Suppressor macrophage treated with lipopolysaccharide for 4 hours (primary cell): ENCODE results near the gene DBNDD2.

Source experiments
- DNase-seq: peaks from one replicate; pipeline ENCODE4 v3.0.0-alpha.2; 2020

DBNDD2 gene

DNA sequence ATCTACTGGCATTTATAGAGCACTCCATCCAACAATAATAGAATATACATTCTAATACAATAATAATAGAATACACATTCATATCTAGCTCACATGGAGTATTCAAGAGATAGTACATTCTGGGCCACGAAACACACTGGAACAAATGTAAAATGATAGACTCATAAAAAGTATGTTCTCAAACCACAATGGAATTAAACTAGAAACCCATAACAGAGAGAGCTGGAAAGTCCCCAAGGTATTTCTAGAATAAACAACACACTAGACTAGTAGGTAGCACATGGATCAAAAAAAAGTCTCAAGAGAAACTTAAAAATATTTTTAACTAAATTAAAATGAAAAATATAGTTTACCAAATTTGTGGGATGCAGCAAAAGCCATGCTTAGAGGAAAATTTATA lies 20.8 kb upstream of the DBNDD2 start:
- DNase-seq = no peak

DNA sequence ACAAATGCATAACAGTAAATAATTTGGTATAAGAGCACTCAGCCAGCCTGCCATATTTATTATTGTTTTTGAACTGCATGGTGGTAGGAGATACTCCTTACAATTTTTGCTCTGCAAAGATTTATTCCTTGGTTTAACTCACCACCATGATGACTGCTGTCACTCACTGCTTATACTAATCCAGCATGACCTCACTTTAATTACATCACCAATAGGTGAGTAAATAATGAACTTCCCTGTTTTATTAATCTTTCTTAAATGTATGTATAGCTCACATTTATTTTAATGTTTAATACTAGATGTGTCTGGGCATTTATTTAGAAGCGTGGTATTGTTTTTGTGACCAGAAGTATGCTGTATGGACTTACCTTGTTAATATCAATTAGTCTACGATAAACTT lies 17.2 kb upstream of the DBNDD2 start:
- no peak for DNase-seq

DNA sequence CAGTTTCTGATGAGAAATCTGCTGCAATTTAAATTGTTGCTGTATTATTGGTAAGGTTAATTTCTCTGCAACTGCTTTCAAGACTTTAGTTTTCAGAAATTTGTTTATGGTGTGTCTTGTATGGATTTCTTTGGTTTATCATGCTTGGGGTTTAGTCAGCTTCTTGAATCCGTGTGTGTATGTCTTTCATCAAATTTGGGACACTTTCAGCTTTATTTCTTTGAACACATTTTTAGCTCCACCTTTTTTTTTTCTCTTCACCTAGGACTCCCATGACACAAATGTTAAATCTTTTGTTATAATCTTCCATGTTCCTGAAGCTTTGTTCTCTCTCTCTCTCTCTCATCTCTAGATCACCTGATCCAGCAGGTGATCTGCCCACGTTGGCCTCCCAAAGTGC lies 16.5 kb upstream of the DBNDD2 start:
- DNase-seq = no peak

DNA sequence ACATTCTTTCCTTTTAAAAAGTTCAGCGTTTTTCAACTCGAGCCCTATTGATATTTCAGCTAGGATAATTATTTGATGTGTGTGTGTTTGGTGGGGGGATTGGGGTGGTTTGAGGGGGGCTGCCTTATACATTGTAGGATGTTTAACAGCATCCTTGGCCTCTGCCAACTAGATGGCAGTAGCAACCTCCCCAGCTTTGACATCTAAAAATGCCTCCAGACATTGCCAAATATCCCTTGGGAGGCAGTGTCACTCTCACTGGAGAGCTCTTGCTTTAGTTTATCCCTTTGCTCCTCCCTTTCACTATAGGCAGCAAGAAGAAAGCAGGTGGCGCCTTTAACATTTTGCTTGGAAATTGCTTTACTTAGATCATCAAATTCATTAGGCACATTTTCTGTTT lies 15.4 kb upstream of the DBNDD2 start:
- no peak for DNase-seq

DNA sequence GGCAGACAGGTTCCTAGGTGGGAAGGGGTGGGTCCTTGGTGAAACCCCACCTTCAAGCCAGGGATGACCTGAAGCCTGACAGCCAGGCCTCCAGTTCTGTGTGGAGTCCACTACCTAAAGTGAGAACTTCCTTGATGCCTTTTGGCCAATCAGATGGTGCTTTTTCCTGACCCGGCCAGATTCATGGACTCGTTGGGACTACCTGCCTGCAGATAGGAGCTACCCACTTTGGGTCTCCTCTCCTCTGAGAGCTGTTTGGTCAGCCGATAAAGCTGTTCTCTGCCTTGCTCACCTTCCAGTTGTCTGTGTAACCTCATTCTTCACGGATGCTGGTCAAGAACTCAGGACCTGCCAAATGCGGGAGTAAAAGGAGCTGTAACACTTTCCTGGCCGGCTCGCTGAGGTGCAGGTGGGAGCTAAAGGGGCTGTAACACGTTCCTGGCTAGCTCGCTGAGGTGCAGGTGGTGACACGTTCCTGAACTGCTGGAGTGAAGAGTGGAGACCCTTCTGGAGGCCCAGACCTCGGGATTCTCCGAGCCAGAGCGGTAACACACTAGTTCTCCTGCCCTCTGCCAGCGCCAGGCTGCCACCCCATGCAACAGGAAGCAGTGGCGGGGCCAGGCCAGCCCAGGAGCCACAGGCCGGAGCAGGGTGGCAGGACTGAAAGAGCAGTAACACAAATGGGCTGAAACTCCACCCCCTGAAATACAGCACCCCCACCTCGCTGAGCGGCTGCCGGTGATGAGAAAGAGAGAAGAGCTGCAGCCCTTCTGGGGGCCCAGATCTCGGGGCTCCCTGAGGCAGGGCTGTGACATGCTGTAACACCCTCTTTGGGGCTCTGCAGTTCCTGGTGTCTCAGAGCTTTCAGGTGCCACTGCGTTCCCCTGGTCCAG lies 13.6 kb upstream of the DBNDD2 start:
- no peak for DNase-seq

DNA sequence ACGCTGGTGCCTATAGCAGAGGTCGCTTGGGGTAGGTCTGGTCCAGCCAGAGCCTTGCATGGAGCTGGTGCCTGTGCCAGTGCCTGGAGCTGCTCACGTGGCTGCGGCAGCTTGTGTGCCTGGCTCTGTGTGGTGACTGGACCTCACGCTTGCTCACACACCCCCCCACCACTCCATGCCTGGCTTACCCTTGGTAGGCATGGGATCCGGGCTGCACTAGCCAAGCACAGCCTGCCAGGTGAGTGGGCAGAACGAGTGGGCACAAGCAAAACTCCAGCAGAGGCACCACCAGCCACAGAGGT lies 13.0 kb upstream of the DBNDD2 start:
- DNase-seq = no peak

DNA sequence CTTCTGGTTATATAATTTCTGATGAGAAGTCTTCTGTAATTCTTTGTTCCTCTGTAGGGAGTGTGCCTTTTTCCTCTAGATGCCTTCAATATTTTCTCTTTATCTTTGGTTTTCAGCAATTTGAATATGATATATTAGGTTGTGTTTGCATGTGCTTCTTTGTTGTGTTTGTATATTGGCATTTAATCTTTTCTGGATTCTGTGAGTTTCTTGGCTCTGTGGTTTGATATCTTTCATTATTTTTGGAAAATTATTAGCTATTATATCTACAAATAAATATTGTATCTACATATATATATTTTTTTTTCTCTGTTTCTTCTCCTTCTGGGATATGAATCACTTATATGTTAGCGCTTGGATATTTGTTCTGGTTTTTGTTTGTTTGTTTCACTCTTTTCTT lies 9.1 kb upstream of the DBNDD2 start:
- DNase-seq = no peak

DNA sequence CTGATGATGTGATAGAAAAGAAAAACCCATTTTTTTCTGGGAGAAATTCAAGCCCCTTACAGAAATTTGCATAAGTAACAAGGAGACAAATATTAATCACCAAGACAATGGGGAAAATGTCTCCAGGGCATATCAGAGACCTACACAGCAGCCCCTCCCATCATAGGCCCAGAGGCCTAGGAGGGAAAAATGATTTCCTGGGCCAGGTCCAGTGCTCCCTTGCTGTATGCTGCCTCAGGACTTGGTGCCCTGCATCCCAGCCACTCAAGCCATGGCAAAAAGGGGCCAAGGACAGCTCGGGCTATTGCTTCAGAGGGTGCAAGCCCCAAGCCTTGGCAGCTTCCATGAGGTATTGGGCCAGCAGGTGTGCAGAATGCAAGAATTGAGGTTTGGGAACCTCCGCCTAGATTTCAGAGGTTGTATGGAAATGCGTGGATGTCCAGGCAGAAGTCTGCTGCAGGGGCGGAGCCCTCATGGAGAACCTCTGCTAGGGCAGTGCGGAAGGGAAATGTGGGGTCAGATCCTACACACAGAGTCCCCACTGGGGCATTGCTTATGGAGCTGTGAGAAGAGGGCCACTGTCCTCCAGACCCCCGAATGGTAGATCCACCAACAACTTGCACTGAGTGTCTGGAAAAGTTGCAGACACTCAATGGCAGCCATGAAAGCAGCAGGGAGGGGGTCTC lies 7.6 kb upstream of the DBNDD2 start:
- no peak for DNase-seq

DNA sequence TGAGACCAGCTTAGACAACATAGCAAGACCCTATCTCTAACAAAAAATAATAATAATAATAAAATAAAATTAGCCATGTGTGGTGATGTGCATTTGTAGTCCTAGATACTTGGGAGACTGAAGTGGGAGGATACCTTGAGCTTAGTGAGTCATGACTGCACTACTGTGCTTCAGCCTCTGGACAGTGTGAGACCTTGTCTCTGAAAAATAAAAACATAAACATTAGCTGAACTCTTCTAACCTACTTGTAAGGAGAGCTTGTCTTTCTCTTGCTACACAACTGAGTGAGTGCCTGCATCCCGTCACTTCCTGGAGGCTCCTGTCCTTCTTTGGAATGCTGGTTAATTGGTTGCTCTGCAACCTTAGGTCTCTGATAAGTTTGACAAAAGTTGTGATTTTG lies 5.1 kb upstream of the DBNDD2 start:
- DNase-seq = no peak

DNA sequence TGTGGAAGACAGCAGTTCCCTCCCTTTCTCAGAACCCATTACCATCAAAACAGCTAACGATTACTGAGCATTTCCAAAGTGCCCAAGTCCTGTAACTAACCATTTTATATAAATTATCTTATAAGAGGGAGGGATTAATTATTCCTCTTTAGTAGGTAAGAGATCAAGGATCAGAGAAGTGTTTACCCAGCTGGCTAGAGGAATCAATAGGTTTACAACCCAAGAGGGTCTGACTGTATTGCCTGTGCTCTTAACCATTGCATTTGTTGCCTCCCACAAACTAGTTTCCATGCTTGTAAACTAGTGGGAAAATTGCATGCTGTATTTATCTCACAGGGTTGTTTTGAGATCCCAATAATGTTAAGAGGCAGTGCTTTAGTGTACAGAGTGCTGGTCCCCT lies 3.7 kb upstream of the DBNDD2 start:
- no peak for DNase-seq

DNA sequence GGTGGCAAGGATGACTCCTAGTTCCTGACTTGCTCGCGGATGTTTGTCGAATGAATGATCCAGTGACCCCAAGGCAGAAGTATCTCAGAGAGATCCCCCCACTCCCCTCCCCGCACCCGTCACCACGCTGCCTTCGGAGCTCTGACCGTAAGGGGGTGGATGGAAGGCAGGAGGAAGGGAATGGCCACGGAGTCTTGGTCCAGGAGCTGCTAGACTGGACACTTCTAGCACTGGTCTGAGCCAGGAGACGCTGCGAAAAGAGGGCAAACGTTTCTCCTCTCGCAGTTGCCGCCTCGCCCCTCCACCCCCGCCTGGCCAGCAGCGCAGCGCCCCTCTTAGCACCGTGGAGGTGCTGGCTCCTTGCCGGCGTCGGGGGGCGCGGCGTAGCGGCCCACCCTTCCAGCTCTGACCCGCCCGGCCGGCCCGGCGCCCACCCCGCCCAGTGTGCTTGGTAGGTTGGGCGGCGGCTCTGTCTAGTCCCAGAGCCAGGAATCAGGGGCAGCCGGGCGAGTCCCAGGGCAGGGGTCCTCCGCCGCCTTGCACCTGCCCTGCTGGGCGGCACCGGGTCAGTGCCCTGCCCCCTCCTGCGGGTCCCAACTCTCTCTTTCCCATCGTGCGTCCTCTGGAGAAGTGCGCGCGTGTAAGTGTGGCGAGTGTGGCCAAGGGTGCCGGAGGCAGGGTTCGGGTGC lies 2.4 kb upstream of the DBNDD2 start:
- no peak for DNase-seq

DNA sequence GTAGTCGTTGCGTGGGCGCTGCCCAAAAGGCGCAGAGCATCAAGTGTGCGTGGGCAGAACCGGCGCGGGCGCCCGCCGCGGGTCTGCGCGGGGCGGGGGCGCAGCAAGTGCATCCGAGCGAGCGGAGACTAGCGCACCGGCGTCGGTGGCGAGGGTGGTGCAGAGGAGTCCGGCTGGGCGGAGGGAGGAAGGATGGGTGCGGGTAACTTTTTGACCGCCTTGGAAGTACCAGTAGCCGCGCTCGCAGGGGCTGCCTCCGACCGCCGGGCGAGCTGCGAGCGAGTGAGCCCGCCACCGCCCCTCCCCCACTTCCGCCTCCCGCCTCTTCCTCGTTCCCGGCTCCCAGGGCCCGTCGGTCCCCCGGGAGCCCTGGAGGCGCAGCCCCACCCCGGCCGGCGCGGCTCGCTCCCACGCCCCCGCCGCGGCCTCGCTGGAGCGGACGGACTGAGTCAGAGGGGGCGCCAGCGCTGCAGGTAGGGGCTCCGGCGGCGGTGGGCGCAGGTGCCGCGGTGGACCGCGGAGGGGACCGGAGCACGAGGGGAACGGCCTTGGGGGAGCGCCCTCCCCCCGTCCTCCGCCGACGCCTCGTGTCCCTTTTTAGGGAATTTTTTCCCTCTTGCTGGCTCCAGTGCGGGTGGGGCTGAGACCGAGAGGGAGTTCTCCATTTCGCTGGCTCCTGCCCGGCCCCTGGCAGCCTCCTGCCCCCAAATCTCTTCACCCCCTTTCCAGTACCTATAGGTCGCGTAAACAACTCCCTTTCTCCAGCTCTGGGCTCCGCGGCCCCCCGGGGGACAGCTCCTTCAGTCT lies 1.6 kb upstream of the DBNDD2 start:
- DNase-seq = peak; percentile 47

DNA sequence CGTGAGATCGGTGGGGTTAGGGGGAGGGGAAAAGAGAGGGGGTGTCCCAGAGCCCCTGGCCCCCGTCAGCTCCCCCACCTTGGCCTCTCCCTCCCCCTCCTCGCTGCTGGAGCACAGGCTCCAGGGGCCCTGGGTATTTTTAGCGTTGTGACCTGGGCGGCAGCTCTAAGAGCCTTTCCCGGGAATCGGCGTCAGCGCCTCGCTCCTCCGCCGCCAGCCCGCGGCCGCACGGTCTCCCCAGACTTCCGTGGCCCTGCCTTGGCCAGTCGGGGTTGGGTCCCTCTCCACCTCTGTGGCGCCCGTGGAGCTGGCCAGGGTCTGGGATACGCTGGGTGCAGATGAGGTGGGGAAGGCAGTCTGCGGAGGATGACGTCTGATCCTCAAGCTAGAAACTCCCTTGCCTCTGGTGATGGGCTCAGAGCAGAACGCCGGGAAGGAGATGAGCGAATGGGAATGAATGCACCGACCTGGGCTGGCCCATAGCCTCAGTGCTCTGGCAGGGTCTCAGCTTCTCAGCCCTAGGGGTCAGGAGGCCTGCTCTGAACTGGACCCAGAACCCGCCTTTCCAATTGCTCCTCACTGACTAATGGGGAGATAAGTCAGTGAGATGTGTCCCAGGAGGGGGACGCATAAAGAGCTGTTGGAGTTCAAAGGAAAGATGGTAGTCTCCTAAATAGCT lies 883 bp upstream of the DBNDD2 start:
- peak; percentile 19 for DNase-seq

DNA sequence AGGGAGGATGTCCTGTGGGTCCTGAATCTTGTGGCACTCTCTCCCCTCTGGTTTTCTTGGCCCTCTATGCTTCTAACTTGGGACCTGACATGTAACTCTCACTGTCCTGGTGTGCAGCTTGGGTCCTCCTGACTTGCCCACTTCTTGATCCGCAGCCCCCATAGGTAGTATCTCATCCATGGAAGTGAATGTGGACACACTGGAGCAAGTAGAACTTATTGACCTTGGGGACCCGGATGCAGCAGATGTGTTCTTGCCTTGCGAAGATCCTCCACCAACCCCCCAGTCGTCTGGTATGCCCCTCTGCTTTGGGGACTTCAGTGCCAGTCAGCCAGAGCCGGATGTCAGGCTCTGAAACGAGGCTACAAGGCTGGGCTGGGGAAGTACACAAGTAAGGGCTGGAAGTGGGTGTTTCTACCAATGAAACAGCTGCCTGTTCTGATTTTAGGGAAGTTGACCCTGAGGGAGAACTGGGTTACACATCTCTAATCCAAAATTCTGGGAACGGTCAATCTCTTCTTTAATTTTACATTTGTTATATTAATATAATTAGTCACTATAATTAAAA lies 641 bp downstream of the DBNDD2 start:
- peak; percentile 83 for DNase-seq

DNA sequence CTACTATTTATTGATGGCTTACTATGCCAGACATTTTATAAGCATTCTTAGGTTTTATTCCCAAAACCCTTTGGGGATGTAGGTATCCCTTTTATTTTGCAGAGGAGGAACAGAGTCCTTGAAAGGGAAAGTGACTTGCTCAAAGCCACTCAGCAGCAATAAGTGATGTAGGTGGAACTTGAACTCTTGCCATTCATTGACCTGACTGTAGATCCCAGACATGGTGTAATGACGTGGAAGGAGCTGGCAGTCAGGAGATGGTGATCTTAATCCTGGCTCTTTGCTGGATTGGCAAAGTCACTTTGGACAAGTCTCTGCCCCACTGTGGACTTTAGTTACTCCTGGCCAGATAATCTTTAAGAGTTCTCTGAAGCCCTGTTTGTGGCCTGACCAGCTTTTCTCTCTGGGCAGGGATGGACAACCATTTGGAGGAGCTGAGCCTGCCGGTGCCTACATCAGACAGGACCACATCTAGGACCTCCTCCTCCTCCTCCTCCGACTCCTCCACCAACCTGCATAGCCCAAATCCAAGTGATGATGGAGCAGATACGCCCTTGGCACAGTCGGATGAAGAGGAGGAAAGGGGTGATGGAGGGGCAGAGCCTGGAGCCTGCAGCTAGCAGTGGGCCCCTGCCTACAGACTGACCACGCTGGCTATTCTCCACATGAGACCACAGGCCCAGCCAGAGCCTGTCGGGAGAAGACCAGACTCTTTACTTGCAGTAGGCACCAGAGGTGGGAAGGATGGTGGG lies 1.6 kb downstream of the DBNDD2 start:
- DNase-seq = peak; percentile 31

DNA sequence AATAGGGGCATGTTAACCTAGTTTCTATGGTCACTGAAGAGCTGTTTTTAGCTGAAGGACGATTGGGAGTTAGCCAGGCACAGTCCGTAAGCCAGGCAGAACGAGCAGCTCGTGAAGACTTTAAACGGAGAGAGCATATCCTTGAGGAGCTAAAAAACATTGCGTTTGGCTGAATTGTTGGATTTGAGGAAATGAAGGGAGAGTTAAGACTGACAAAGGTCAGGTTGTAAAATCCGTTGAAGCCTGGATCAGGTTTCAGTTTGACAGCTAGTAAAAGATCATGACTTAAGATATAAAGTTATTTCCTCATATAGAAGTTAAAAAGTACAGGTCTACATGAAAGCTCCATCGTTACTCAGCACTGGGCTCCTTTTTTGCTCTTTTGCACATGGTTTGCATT lies 2.8 kb downstream of the DBNDD2 start:
- DNase-seq = no peak

DNA sequence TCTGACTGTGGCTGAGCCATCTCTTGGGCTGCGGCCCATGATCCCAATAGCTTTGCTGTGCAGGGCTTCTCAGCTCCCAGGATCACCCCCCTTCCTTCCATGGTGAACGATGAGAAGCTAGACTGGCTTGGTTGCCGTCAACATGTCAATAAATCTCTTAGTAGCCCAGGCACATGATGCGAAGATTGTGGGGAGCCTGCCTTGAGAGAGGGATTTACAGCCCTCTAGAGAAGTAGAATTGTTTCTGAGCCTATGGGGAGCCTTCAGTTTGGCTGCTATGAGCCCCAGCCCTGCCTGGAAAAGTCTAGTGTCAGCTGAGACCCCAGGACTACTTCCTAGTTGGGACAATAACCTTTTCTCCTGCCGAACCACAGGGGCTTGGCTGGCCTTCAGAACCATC lies 4.6 kb downstream of the DBNDD2 start:
- DNase-seq = no peak

DNA sequence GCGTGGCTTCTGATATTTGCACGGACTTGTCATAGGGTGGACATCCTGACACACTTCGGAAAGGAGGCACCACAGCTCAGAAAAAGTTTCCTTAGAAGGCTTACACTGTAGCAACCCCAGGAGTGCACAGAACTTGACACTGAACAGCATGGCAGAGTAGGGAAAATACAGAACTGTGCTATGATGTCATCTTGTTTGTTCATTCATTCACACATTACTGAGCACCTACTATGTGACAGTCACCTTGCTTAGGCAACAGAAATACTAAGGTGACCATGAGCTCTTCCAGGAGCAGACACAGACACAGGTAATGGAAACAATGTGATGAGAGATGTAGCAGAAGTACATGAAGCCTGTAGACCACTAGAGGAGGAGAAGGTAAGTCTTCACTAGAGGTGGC lies 5.4 kb downstream of the DBNDD2 start:
- DNase-seq = no peak

DNA sequence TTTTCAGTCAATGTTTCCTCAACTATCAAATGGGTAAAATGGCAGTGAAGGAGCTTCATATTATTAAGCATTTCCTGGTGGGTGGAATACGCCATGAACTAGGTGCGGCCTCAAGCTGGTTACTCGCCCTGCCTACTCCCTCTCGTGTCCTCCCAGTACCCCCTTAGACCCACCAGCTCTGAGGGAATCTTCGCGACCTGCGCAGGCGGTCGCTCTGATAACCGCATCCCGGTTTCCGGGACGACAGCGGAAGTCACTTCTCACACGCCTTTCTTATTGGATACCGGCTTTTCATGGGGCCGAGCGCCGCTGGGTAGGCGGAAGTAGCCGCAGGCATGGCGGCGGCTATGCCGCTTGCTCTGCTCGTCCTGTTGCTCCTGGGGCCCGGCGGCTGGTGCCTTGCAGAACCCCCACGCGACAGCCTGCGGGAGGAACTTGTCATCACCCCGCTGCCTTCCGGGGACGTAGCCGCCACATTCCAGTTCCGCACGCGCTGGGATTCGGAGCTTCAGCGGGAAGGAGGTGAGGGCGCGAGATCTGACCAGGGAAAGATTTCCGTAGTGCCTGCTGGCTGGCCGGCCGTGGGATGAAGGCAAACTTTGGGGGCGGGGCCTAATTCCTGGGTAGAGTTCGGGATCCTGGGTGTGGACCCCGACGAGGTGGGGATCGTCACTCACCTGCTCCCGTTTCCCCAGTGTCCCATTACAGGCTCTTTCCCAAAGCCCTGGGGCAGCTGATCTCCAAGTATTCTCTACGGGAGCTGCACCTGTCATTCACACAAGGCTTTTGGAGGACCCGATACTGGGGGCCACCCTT lies 7.9 kb downstream of the DBNDD2 start, which contains the start of gene PIGT:
Gene PIGT, plus strand, starts transcription at position 320 of the 816 bp plus-strand sequence. Its CDS starts 16 bp downstream, at position 336.
- DNase-seq = peak; percentile 91

DNA sequence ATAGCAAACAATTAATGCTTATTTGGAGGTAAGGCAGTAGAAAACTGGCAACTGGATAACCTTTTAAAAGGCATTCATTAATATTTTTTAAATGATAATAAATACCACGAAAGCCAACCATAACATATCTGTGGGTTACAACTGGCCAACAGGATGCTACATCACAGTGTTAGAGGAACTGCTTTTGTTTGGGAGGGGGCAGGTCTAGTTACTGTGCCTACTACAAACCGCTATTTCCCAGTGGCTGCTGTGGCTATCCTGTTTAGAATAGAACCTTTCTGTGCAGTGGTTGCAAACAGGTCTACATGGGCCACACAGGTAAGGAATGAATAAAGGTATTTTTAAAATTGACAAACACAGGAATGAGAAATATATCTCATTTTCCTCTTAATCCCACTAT lies 8.8 kb downstream of the DBNDD2 start:
- DNase-seq = no peak
